Esophagus squamous epithelium (tissue), 5 donors: ENCODE data around the gene CAPN12. TPM values are rescaled to one million over a fixed set of nuclear protein-coding genes. Genes with fewer than 3 reads are reported as not detected.

ENCODE experiments used
- DNase-seq: peaks from one replicate; lab custom pipeline; 2025; lab: John Stamatoyannopoulos, UW
- H3K27ac ChIP-seq, 4 donors: fragments of 200-600 bp; sonication (generic); one replicate each; pipeline ENCODE4 v1.5.1; 2016 to 2019; ENCODE audit warnings: mild to moderate bottlenecking in 1 of 4
- H3K27me3 ChIP-seq, 4 donors: fragments of 200-600 bp; sonication (generic); 1 replicate in 3 of 4; 2 replicates in 1 of 4; pipeline versions ENCODE4 v1.5.1 to v1.6.0; 2017 to 2021; ENCODE audit warnings: antibody characterized with exemption in 1 of 4
- H3K36me3 ChIP-seq, 3 donors: fragments of 200-600 bp; sonication (generic); one replicate each; pipeline ENCODE4 v1.5.1; 2016 to 2019
- H3K4me1 ChIP-seq, 3 donors: fragments of 200-600 bp; sonication (generic); one replicate each; pipeline ENCODE4 v1.5.1; 2017 to 2019
- H3K4me3 ChIP-seq, 4 donors: fragments of 200-600 bp; sonication (generic); 1 replicate in 3 of 4; 2 replicates in 1 of 4; pipeline ENCODE4 v1.5.1; 2016 to 2019; ENCODE audit warnings: mild to moderate bottlenecking in 2 of 4, moderate library complexity in 1 of 4
- H3K9me3 ChIP-seq, 3 donors: fragments of 200-600 bp; sonication (generic); one replicate each; pipeline ENCODE4 v1.5.1; 2016 to 2019
- CTCF ChIP-seq, 6 experiments: fragments of 450-650 bp in 4 of 6; fragments of 200-600 bp in 2 of 6; sonication (generic) in 2 of 6; IDR thresholded peaks; one replicate each; pipeline ENCODE4 v1.5.1; 2016 to 2019; ENCODE audit warnings: antibody characterized with exemption in 6 of 6, mild to moderate bottlenecking in 4 of 6, moderate library complexity in 4 of 6
- POLR2A ChIP-seq, 4 donors: fragments of 450-650 bp; IDR thresholded peaks; one replicate each; pipeline ENCODE4 v1.6.1; 2017; ENCODE audit warnings: antibody characterized with exemption in 4 of 4, mild to moderate bottlenecking in 4 of 4, moderate library complexity in 3 of 4
- WGBS, 2 donors: methylation state at CpG; one replicate each; pipeline ENCODE4 v1.1.5; 2018; 5-methylcytosine and 5-hydroxymethylcytosine counted together
- intact Hi-C: fragments of 100-400 bp; cut with DNase I; formaldehyde crosslinking; loops from one replicate; pipeline ENCODE4 v1.15.0; 2022
- total RNA-seq, 4 donors: library from RNA; depleted of rRNA; stranded (reverse); fragments of >200 nt; gene quantifications; one replicate each; pipeline ENCODE4 v1.1.0, GENCODE V29; 2016
- donor health status: DM: yes; HTN: yes; CAD: no.

CAPN12 gene
- total RNA-seq, 4 donors from 2014 or later, result 1.5 to 4.2 (median 1.8) TPM

DNA sequence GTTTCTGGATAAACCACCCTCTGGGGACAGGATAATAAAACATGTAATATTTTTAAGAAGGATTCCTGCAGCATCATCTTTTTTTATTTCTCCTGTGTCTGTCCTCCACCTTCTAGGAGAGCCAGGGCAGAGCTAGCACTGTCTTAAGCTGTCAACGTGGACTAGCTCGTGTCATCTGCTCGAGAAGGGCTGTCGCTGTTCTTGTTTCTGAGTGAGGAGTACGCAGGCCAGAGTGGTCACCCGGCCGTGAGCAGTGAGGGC is 13.9 kb downstream of the CAPN12 start:
- Histone ChIP-seq H3K36me3 (peaks cover 41 to 69% (median 44%) of the 10 kb centered on the region in 3 donors), H3K4me1 (peaks cover 20 to 84% (median 24%) of the 10 kb centered on the region in 3 donors), H3K27me3 (no peaks in the 10 kb centered on the region), H3K27ac (peak overlapping the region in 3 of 4 donors; percentile 56 to 88 (median 77)), H3K4me3 (no peak overlapping the region), H3K9me3 (no peaks in the 10 kb centered on the region)
- DNase-seq, result no peak
- TF ChIP-seq CTCF (IDR thresholded peaks at IDR 0.05), result no peak
- no peak for TF ChIP-seq POLR2A (IDR thresholded peaks at IDR 0.05)
- WGBS, 2 donors, result 80 to 83% methylated on average over 2 to 3 of the region's 7 CpGs
- intact Hi-C loops, result loop anchor here (10.0 kb wide), 1 partner anchor 104 kb away; the partner anchor contains the start of gene ECH1

DNA sequence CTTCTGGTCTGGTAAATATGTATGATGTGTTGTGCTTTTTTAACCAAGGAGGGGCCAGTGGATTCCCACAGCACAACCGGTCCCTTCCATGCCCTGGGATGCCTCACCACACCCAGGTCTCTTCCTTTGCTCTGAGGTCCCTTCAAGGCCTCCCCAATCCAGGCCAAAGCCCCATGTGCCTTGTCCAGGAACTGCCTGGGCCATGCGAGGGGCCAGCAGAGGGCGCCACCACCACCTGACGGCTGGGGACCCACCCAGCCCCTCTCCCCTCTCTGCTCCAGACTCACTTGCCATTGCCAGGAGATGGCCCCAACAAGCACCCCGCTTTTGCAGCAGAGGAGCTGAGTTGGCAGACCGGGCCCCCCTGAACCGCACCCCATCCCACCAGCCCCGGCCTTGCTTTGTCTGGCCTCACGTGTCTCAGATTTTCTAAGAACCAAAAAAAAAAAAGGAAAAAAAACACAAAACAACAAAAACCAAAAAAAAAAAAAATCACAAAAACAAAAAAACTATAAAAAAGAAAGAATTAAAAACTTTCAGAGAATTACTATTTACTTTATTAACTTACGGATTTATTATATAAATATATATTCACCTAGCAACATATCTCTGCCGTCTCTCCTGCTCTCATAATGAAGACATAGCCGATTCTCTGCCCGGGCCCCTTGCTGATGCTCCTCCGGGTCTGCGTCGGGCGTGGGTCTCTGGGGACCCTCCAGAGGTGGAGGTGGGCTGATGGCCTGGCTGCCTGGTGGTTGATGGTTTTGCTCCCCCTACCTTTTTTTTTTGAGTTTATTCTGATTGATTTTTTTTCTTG is 14.4 kb downstream of the CAPN12 start:
- peak overlapping the region in 3 of 4 donors; percentile 68 to 88 (median 77) for H3K27ac ChIP-seq
- no peak for DNase-seq
- H3K4me1 ChIP-seq, result peaks cover 15 to 79% (median 18%) of the 10 kb centered on the region in 3 donors
- H3K27me3 ChIP-seq, result no peaks in the 10 kb centered on the region
- WGBS, 2 donors, result 71 to 77% methylated on average over 13 of the region's 17 CpGs
- peaks cover 47 to 74% (median 49%) of the 10 kb centered on the region in 3 donors for H3K36me3 ChIP-seq
- no peak overlapping the region for H3K4me3 ChIP-seq
- intact Hi-C loops, result loop anchor here (10.0 kb wide), 1 partner anchor 105 kb away; the partner anchor contains the start of gene ECH1
- H3K9me3 ChIP-seq, result no peaks in the 10 kb centered on the region
- TF ChIP-seq POLR2A (IDR thresholded peaks at IDR 0.05) (no peak), CTCF (IDR thresholded peaks at IDR 0.05) (peak; percentile 79 to 86 (median 80))

DNA sequence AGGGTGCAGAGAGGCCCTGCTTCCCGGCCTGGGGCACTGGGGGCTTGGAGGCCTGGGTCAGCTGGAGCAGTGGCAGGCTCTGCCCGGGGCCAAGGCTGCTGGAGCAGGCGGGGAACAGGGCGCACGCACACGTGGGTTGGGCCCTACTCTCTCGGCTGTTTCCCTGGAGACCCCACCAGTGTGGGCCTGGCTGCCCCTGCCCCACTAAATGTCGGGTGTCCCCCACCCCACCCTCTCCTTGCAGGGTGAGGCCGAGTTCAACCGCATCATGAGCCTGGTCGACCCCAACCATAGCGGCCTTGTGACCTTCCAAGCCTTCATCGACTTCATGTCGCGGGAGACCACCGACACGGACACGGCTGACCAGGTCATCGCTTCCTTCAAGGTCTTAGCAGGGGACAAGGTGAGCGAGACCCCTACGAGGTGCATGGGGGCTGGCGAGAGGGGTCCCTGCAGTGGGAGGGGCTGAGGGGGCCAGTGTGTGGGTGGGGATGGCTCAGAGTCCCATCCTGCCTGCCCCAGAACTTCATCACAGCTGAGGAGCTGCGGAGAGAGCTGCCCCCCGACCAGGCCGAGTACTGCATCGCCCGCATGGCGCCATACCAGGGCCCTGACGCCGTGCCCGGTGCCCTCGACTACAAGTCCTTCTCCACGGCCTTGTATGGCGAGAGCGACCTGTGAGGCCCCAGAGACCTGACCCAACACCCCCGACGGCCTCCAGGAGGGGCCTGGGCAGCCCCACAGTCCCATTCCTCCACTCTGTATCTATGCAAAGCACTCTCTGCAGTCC is 15.3 kb downstream of the CAPN12 start:
- peaks cover 7 to 70% (median 12%) of the 10 kb centered on the region in 3 donors for H3K4me1 ChIP-seq
- no peak overlapping the region for H3K4me3 ChIP-seq
- H3K27me3 ChIP-seq, result no peaks in the 10 kb centered on the region
- intact Hi-C loops, result no loop called here
- H3K27ac ChIP-seq, result peak overlapping the region in 3 of 4 donors; percentile 68 to 88 (median 77)
- peaks cover 56 to 84% (median 57%) of the 10 kb centered on the region in 3 donors for H3K36me3 ChIP-seq
- TF ChIP-seq CTCF (IDR thresholded peaks at IDR 0.05) (no peak), POLR2A (IDR thresholded peaks at IDR 0.05) (no peak)
- no peaks in the 10 kb centered on the region for H3K9me3 ChIP-seq
- WGBS, 2 donors, result 72 to 77% methylated on average over 5 to 10 of the region's 37 CpGs
- no peak for DNase-seq

DNA sequence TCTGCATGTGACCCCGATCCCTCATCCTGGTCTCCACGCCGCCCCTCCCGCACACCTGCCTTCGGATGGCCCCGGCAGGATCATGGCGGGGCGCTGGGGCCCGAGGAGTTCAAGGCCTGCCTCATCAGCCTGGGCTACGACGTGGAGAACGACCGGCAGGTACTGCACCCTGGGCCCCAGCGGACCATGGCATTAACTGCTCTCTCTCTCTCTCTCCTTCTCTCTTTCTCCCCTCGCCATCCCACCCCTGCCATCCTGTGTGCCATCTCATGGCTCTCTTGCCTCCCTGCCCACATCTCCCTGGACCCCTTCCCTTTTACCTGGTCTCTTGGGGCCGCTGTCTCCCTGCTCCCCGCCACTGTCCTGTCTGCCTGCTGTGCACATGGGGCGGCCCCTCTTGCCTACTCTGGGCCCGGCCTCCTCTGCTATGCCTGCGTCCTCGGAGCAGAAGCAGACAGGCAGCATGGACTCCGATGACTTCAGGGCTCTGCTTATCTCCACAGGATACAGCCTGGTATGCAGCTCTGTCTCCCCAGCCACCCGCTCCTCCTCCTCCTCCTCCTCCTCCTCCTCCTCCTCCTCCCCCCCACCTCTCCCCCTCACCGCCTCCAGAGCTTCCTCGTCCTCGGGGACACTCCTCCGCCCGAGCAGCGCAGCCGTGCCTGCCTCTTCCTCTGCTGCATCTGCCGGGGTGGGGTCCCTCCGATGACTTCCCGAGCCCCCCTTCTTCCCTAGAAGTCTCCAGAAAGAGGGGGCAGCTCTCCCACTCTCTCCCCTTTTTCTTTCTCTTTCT is 16.2 kb downstream of the CAPN12 start:
- WGBS, 2 donors, result 71 to 79% methylated on average over 28 to 31 of the region's 33 CpGs
- peaks cover 65 to 92% (median 66%) of the 10 kb centered on the region in 3 donors for H3K36me3 ChIP-seq
- H3K27me3 ChIP-seq, result no peaks in the 10 kb centered on the region
- no peak for DNase-seq
- H3K4me3 ChIP-seq, result no peak overlapping the region
- H3K4me1 ChIP-seq, result peaks cover 3 to 64% (median 6%) of the 10 kb centered on the region in 3 donors
- H3K27ac ChIP-seq, result peak overlapping the region in 3 of 4 donors; percentile 68 to 88 (median 77)
- intact Hi-C loops, result no loop called here
- TF ChIP-seq CTCF (IDR thresholded peaks at IDR 0.05) (no peak), POLR2A (IDR thresholded peaks at IDR 0.05) (no peak)
- H3K9me3 ChIP-seq, result no peaks in the 10 kb centered on the region
